Measurements from ENCODE around the gene RNASE13.
"Not testable (repeated sequence)": the region's sequence is repeated elsewhere in the genome, so short reads cannot be mapped to it uniquely, and the experiment has no call there.

RNASE13 gene

GRCh38 chr14:21042918-21043317 is 8.3 kb upstream of the RNASE13 start:
- no peak for DNase-seq (ENCODE audit: low read depth, low spot score)

GRCh38 chr14:21041676-21042433 is 7.2 kb upstream of the RNASE13 start, which contains the start of gene RNASE7:
RNASE7 (plus strand) TSS chr14:21042362; CDS start chr14:21042993, 631 bp downstream.
- DNase-seq (ENCODE audit: low read depth, low spot score), result no peak

- not testable (repeated sequence) for DNase-seq (ENCODE audit: low read depth, low spot score)
Measured at GRCh38 chr14:21040941-21041340, 6.3 kb upstream of the RNASE13 start.

GRCh38 chr14:21040370-21040925 is 5.8 kb upstream of the RNASE13 start:
- no peak for DNase-seq (ENCODE audit: low read depth, low spot score)

GRCh38 chr14:21039585-21040369 is 5.2 kb upstream of the RNASE13 start:
- no peak for DNase-seq (ENCODE audit: low read depth, low spot score)

GRCh38 chr14:21038441-21039422 is 4.1 kb upstream of the RNASE13 start:
- DNase-seq (ENCODE audit: low read depth, low spot score), result no peak

- no peak for DNase-seq (ENCODE audit: low read depth, low spot score)
Measured at GRCh38 chr14:21037156-21037555, 2.5 kb upstream of the RNASE13 start.

- no peak for DNase-seq (ENCODE audit: low read depth, low spot score)
Measured at GRCh38 chr14:21036751-21037150, 2.1 kb upstream of the RNASE13 start.

- no peak for DNase-seq (ENCODE audit: low read depth, low spot score)
Measured at GRCh38 chr14:21033133-21033698, 1.4 kb downstream of the RNASE13 start.

GRCh38 chr14:21032326-21033132 is 2.1 kb downstream of the RNASE13 start:
- no peak for DNase-seq (ENCODE audit: low read depth, low spot score)

- no peak for DNase-seq (ENCODE audit: low read depth, low spot score)
Measured at GRCh38 chr14:21030531-21030930, 4.1 kb downstream of the RNASE13 start.

GRCh38 chr14:21029917-21030316 is 4.7 kb downstream of the RNASE13 start, which contains the start of gene TPPP2:
TPPP2 (plus strand) TSS chr14:21030217; CDS start chr14:21030582, 365 bp downstream.
- DNase-seq (ENCODE audit: low read depth, low spot score), result no peak

- no peak for DNase-seq (ENCODE audit: low read depth, low spot score)
Measured at GRCh38 chr14:21026988-21027315, 7.7 kb downstream of the RNASE13 start.

- DNase-seq (ENCODE audit: low read depth, low spot score), result no peak
Measured at GRCh38 chr14:21026274-21026987, 8.2 kb downstream of the RNASE13 start.

- DNase-seq (ENCODE audit: low read depth, low spot score), result no peak
Measured at GRCh38 chr14:21025371-21026273, 9.0 kb downstream of the RNASE13 start.

GRCh38 chr14:21024585-21025370 is 9.8 kb downstream of the RNASE13 start, which contains the start of gene NDRG2:
NDRG2 (minus strand) TSS chr14:21025061; CDS start chr14:21023315, 1,746 bp downstream.
- peak; percentile 32 for DNase-seq (ENCODE audit: low read depth, low spot score)

GRCh38 chr14:21023817-21024584 is 10.6 kb downstream of the RNASE13 start:
- DNase-seq (ENCODE audit: low read depth, low spot score), result no peak

Data from activated naive CD8-positive, alpha-beta T cell treated with anti-CD3 and anti-CD28 coated beads, Interleukin-2, amount 50 U/mL, for 16 hours (primary cell).